Measurements from ENCODE around the gene SPOCK1.

- no peak for TF ChIP-seq EZH2 (IDR thresholded peaks at IDR 0.05)
- TF ChIP-seq POLR2AphosphoS5 (IDR thresholded peaks at IDR 0.05; ENCODE audit: borderline replicate concordance, low read depth, low read length), result no peak
These were observed 2.8 kb upstream of the SPOCK1 start for GRCh38 chr5:137501846-137502406.

All from SK-N-MC (cell line).